Thoracic aorta endothelial cell (primary cell): ENCODE data around the gene OCIAD1. TPM values are rescaled to one million over a fixed set of nuclear protein-coding genes. Genes with fewer than 3 reads are reported as not detected.

Experiments
- total RNA-seq: library from RNA; depleted of rRNA; stranded (reverse); fragments of >200 nt; gene quantifications from 2 replicates; pipeline ENCODE4 v1.2.3, GENCODE V29; 2012

OCIAD1 gene
- 125 and 126 TPM in 2 replicates for total RNA-seq

GRCh38 chr4:48830706-48831531 is at the start of gene OCIAD1:
OCIAD1 (plus strand) TSS chr4:48831088; CDS start chr4:48832625, 1,537 bp downstream.

GRCh38 chr4:48906206-48907173 is 75.6 kb downstream of the OCIAD1 start, which contains the start of gene OCIAD2:
OCIAD2 (minus strand) TSS chr4:48906774; CDS start chr4:48904549, 2,225 bp downstream.

Other genes starting within 250 kb of the OCIAD1 start
- gene FRYL, start 50.8 kb upstream of the OCIAD1 start, total RNA-seq, result 140 and 150 TPM in 2 replicates
- gene OCIAD2, start 75.7 kb downstream of the OCIAD1 start, total RNA-seq, result 64.9 and 93.1 TPM in 2 replicates
- not detected in 2 replicates for gene CWH43, start 155.2 kb downstream of the OCIAD1 start, total RNA-seq